ES-I3 (cell line): Measurements from ENCODE around the gene DNAH14.

Experiments
- H3K36me3 ChIP-seq: 2 replicates; pipeline ENCODE4 v1.6.1; 2013; ENCODE audit warnings: mild to moderate bottlenecking, low read length, control low read depth, moderate library complexity; ENCODE audit not compliant: insufficient read depth
- H3K4me1 ChIP-seq: 2 replicates; pipeline ENCODE4 v1.6.1; 2013; ENCODE audit warnings: mild to moderate bottlenecking, control low read depth, low read length; ENCODE audit not compliant: insufficient read depth
- H3K9ac ChIP-seq: 2 replicates; pipeline ENCODE4 v1.6.1; 2013; ENCODE audit warnings: low read depth, mild to moderate bottlenecking, low read length, moderate library complexity
- H3K9me3 ChIP-seq: 2 replicates; pipeline ENCODE4 v1.6.1; 2013; ENCODE audit warnings: mild to moderate bottlenecking, low read length, moderate library complexity; ENCODE audit not compliant: control insufficient read depth, insufficient read depth

Gene DNAH14

GRCh38 chr1:225418059-225418458 is 488.6 kb downstream of the DNAH14 start:
- H3K9me3 ChIP-seq = no peaks in the 10 kb centered on the region
- peaks cover 3% of the 10 kb centered on the region; the same call in 1 of the 2 replicates for H3K4me1 ChIP-seq
- no peak overlapping the region for H3K9ac ChIP-seq
- peaks cover 13% of the 10 kb centered on the region for H3K36me3 ChIP-seq

- H3K9ac ChIP-seq = no peak overlapping the region
- no peaks in the 10 kb centered on the region for H3K9me3 ChIP-seq
- peaks cover 7% of the 10 kb centered on the region for H3K4me1 ChIP-seq
- H3K36me3 ChIP-seq = peaks cover 11% of the 10 kb centered on the region
These were observed 489.1 kb downstream of the DNAH14 start for GRCh38 chr1:225418598-225418997.

- no peak overlapping the region for H3K9ac ChIP-seq
- H3K9me3 ChIP-seq = no peaks in the 10 kb centered on the region
- peaks cover 31% of the 10 kb centered on the region for H3K4me1 ChIP-seq
- peaks cover 6% of the 10 kb centered on the region for H3K36me3 ChIP-seq
These were observed 492.6 kb downstream of the DNAH14 start for GRCh38 chr1:225422031-225422605.

GRCh38 chr1:225422795-225423517 is 493.5 kb downstream of the DNAH14 start:
- Histone ChIP-seq H3K9ac (no peak overlapping the region), H3K36me3 (peaks cover 2% of the 10 kb centered on the region; the same call in 1 of the 2 replicates), H3K4me1 (peaks cover 31% of the 10 kb centered on the region), H3K9me3 (no peaks in the 10 kb centered on the region)

- Histone ChIP-seq H3K4me1 (peaks cover 31% of the 10 kb centered on the region), H3K36me3 (no peaks in the 10 kb centered on the region), H3K9me3 (no peaks in the 10 kb centered on the region), H3K9ac (no peak overlapping the region)
These were observed 494.0 kb downstream of the DNAH14 start for GRCh38 chr1:225423518-225423855.

- H3K36me3 ChIP-seq = no peaks in the 10 kb centered on the region
- H3K4me1 ChIP-seq = peaks cover 31% of the 10 kb centered on the region
- H3K9ac ChIP-seq = no peak overlapping the region
- no peaks in the 10 kb centered on the region for H3K9me3 ChIP-seq
These were observed 495.2 kb downstream of the DNAH14 start for GRCh38 chr1:225424562-225425200.

- Histone ChIP-seq H3K4me1 (peaks cover 32% of the 10 kb centered on the region), H3K36me3 (no peaks in the 10 kb centered on the region), H3K9ac (peak overlapping the region; percentile 23; the same call in 1 of the 2 replicates), H3K9me3 (no peaks in the 10 kb centered on the region)
These were observed 495.8 kb downstream of the DNAH14 start for GRCh38 chr1:225425201-225425786.

GRCh38 chr1:225426395-225427234 is 497.1 kb downstream of the DNAH14 start:
- H3K36me3 ChIP-seq = no peaks in the 10 kb centered on the region
- peak overlapping the region; percentile 100 for H3K9ac ChIP-seq
- H3K4me1 ChIP-seq = peaks cover 36% of the 10 kb centered on the region
- no peaks in the 10 kb centered on the region for H3K9me3 ChIP-seq

GRCh38 chr1:225427235-225428067 is 498.0 kb downstream of the DNAH14 start, which contains the start of gene LBR:
TSS of gene LBR (minus strand) at chr1:225428038. CDS start at chr1:225424075, 3,963 bp downstream.
- Histone ChIP-seq H3K9me3 (no peaks in the 10 kb centered on the region), H3K4me1 (peaks cover 36% of the 10 kb centered on the region), H3K9ac (peak within 1 kb of the TSS; percentile 100), H3K36me3 (no peaks in the 10 kb centered on the region)

- Histone ChIP-seq H3K4me1 (peaks cover 32% of the 10 kb centered on the region), H3K36me3 (no peaks in the 10 kb centered on the region), H3K9me3 (no peaks in the 10 kb centered on the region), H3K9ac (peak overlapping the region; percentile 100)
These were observed 498.8 kb downstream of the DNAH14 start for GRCh38 chr1:225428068-225428880.

- Histone ChIP-seq H3K9me3 (no peaks in the 10 kb centered on the region), H3K9ac (peak overlapping the region; percentile 100), H3K4me1 (peaks cover 25% of the 10 kb centered on the region), H3K36me3 (no peaks in the 10 kb centered on the region)
These were observed 499.5 kb downstream of the DNAH14 start for GRCh38 chr1:225428881-225429455.

GRCh38 chr1:225430301-225430700 is 500.8 kb downstream of the DNAH14 start:
- H3K4me1 ChIP-seq = peaks cover 13% of the 10 kb centered on the region
- no peak overlapping the region for H3K9ac ChIP-seq
- H3K9me3 ChIP-seq = no peaks in the 10 kb centered on the region
- no peaks in the 10 kb centered on the region for H3K36me3 ChIP-seq
